HUES64 (cell line): Measurements from ENCODE around the gene ANKRD7. TPM values are rescaled to one million over a fixed set of nuclear protein-coding genes. Genes with fewer than 3 reads are reported as not detected.

Experiments
- H3K27ac ChIP-seq: 2 replicates; pipeline ENCODE4 v1.7.0; 2013; ENCODE audit warnings: low read depth, low read length, inconsistent platforms
- H3K27me3 ChIP-seq: 2 replicates; pipeline ENCODE4 v1.6.1; 2013; ENCODE audit warnings: mild to moderate bottlenecking, low read length; ENCODE audit not compliant: insufficient read depth
- H3K36me3 ChIP-seq: 2 replicates; pipeline ENCODE4 v1.6.1; 2013; ENCODE audit warnings: mild to moderate bottlenecking, low read length; ENCODE audit not compliant: insufficient read depth
- H3K4me1 ChIP-seq: 2 replicates; pipeline ENCODE4 v1.6.1; 2013; ENCODE audit warnings: mild to moderate bottlenecking, low read length, moderate library complexity; ENCODE audit not compliant: insufficient read depth
- H3K4me3 ChIP-seq: 2 replicates; pipeline ENCODE4 v1.5.1; 2013; ENCODE audit warnings: mild to moderate bottlenecking, low read length, moderate library complexity
- H3K9ac ChIP-seq: 2 replicates; pipeline ENCODE4 v1.6.1; 2013; ENCODE audit warnings: mild to moderate bottlenecking, low read depth, low read length
- H3K9me3 ChIP-seq: 2 replicates; pipeline ENCODE4 v1.6.1; 2013; ENCODE audit warnings: low read depth, low read length; ENCODE audit not compliant: insufficient read depth
- WGBS: fragments of 150-250, 120-280 bp; methylation state at CpG from one replicate; pipeline ENCODE4 v1.1.7; 2013; ENCODE audit warnings: missing lambda C conversion rate; 5-methylcytosine and 5-hydroxymethylcytosine counted together
- polyA plus RNA-seq, 2 experiments: library from polyadenylated mRNA; stranded (reverse); fragments of 50-300 nt; gene quantifications; one replicate each; pipeline ENCODE4 v1.2.3, GENCODE V29; 2013

ANKRD7 gene, protein sequence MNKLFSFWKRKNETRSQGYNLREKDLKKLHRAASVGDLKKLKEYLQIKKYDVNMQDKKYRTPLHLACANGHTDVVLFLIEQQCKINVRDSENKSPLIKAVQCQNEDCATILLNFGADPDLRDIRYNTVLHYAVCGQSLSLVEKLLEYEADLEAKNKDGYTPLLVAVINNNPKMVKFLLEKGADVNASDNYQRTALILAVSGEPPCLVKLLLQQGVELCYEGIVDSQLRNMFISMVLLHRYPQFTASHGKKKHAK
- polyA plus RNA-seq (2013, experiment 1 of 2) = not detected
- not detected for polyA plus RNA-seq (2013, experiment 2 of 2)

- H3K27ac ChIP-seq = no peak within 1 kb of the TSS
- no peaks in the 10 kb centered on the region for H3K36me3 ChIP-seq
- H3K9ac ChIP-seq = no peak within 1 kb of the TSS
- 97% methylated on average over 18 of the region's 18 CpGs for WGBS
- H3K9me3 ChIP-seq = no peaks in the 10 kb centered on the region
- no peak within 1 kb of the TSS for H3K4me3 ChIP-seq
- H3K4me1 ChIP-seq = no peaks in the 10 kb centered on the region
- no peaks in the 10 kb centered on the region for H3K27me3 ChIP-seq
Measured at GRCh38 chr7:118224521-118224920, at the start of gene ANKRD7. Gene ANKRD7 (plus strand): TSS chr7:118224704. CDS start chr7:118224831, 127 bp downstream.

DNA sequence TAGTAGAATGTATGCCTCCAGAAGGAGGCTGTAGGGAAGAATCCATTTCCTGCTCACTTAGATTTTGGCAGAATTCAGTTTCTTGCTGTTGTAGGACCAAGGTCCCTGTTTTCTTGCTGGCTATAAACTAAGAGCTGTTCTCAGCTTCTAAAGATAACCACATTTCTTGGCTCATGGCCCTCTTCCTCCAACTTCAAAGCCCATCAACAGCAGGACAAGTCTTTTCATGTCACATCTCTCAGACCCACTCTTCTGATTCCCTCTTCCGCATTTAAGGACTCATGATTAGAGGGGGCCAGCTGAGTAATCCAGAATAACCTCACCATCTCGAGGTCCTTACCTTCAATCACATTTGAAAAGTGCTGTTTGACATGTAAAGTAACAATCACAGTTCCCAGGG lies 48.8 kb upstream of the ANKRD7 start:
- 69% methylated on average over 2 of the region's 2 CpGs for WGBS
- Histone ChIP-seq H3K9ac (no peak overlapping the region), H3K4me3 (no peak overlapping the region), H3K27me3 (no peaks in the 10 kb centered on the region), H3K9me3 (no peaks in the 10 kb centered on the region), H3K36me3 (no peaks in the 10 kb centered on the region), H3K4me1 (no peaks in the 10 kb centered on the region), H3K27ac (no peak overlapping the region)

DNA sequence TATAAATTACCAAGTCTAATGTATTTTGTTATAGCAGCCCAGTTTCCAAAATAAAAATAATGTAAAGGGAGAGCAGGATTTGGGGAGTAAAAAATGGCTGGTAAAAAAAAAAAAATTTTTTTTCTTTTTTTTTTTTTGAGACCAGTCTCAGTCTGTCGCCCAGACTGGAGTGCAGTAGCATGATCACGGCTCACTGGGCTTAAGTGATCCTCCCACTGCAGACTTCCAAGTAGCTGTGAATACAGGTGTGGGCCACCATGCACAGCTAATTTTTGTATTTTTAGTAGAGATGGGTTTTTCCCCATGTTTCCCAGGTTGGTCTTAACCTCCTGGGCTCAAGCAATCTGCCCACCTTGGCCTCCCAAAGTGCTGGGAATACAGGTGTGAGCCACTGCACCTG lies 45.3 kb upstream of the ANKRD7 start:
- Histone ChIP-seq H3K9me3 (no peaks in the 10 kb centered on the region), H3K27me3 (no peaks in the 10 kb centered on the region), H3K36me3 (no peaks in the 10 kb centered on the region), H3K27ac (no peak overlapping the region), H3K4me3 (no peak overlapping the region), H3K9ac (no peak overlapping the region), H3K4me1 (peaks cover 4% of the 10 kb centered on the region; the same call in 1 of the 2 replicates)
- 94% methylated on average over 2 of the region's 2 CpGs for WGBS

DNA sequence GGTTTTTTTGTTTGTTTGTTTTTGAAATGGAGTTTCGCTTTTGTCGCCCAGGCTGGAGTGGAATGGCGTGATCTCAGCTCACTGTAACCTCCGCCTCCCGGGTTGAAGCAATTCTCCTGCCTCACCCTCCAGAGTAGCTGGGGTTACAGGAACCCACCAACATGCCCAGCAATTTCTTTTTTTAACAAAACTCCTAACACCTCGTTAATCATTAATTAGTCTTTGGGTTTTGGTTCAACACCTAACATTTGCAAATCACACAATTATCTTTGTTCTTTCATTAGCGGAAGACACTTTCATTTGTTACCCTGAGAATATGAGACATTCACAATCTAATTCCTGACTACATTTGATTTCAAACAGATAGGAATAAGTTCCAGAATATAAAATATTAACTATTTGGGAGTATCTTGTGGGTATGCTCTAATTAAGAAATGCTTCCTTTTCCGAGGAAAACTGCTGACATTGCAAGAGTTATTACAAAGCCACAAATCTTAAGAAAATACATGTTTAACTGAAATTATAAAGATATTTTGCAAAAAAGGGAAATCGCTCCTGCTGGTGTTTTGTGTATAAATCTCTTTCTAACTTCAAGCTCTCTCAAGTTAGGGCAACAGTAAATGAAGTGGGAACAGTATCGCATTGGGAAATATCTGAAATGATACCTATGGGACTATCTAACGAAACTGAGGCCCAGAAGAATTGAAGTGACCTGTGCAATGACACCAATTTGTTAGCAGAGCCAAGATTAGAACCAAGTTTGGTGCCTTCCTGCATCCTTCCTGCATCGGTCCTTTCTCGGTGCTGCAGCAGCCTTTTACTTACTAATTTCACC lies 41.7 kb upstream of the ANKRD7 start:
- Histone ChIP-seq H3K4me1 (peaks cover 9% of the 10 kb centered on the region; the same call in 1 of the 2 replicates), H3K9me3 (no peaks in the 10 kb centered on the region), H3K27ac (peak overlapping the region; percentile 86), H3K27me3 (no peaks in the 10 kb centered on the region), H3K36me3 (peaks cover 27% of the 10 kb centered on the region), H3K9ac (peak overlapping the region; percentile 97), H3K4me3 (peak overlapping the region; percentile 82)
- 83% methylated on average over 12 of the region's 13 CpGs for WGBS

DNA sequence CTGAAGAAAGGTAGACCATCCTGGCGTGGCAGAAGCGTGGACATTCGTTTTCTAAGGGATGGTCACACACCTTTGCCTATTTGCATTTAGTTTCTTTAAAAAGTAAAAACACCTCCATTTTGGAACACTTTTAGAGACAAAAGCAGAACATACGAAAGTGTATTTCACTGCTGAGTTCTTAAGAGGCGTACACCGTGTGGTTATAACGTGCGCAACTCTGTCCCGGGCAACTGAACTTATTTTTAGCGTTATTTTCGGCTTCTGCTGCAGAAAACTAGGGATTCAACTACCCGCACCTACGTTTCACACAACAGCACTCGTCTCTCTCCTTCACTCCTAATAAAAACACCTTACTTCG lies 41.1 kb upstream of the ANKRD7 start:
- Histone ChIP-seq H3K4me3 (peak overlapping the region; percentile 82), H3K9ac (peak overlapping the region; percentile 97), H3K27me3 (no peaks in the 10 kb centered on the region), H3K27ac (peak overlapping the region; percentile 86), H3K36me3 (peaks cover 33% of the 10 kb centered on the region), H3K9me3 (no peaks in the 10 kb centered on the region), H3K4me1 (peaks cover 9% of the 10 kb centered on the region; the same call in 1 of the 2 replicates)
- WGBS = 5% methylated on average over 15 of the region's 15 CpGs

DNA sequence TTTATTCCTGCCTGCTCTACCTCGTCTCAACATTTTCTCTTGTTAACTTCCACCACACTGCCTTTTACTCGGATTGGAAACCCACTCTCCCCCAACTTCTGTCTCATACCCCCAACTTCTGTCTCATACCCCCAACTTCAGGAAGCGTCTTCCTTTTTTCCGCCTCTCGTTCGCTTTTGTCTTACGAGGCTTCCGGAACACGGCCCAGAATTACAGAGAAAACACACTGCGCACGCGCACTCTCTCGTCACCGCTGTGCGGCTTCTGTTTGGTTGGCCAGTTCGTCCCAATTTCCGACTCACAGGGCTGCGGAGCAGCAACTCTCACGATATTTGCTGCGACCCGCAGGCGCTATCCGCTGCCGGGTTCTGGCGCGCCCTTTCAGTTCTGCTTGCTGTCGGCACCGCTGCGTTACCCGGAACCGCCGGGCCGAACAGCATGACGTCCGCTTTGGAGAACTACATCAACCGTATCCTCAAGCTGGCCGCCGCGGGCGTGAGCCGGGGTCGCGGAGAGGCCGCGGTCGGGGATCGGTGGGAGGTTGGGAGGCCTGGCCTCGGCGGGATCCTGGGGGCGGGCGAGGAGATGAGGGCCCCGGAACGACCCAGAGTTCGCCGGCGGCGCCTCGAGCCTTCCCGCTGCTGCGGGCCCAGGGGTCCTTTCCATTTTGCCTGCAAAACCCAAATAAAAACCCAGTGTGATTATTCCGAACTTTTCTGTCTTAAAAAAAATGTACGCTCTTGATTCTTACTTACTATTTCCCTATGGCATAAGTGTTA lies 40.5 kb upstream of the ANKRD7 start, which contains the start of gene LSM8:
Gene LSM8 (plus strand): TSS at position 379 of the 779 bp plus-strand sequence. CDS start 60 bp downstream, at position 439.
- peak within 1 kb of the TSS; percentile 86 for H3K27ac ChIP-seq
- H3K27me3 ChIP-seq = no peaks in the 10 kb centered on the region
- H3K9me3 ChIP-seq = no peaks in the 10 kb centered on the region
- WGBS = under 1% methylated on average over 61 of the region's 62 CpGs
- H3K4me3 ChIP-seq = peak within 1 kb of the TSS; percentile 82
- H3K9ac ChIP-seq = peak within 1 kb of the TSS; percentile 97
- peaks cover 9% of the 10 kb centered on the region; the same call in 1 of the 2 replicates for H3K4me1 ChIP-seq
- H3K36me3 ChIP-seq = peaks cover 39% of the 10 kb centered on the region

DNA sequence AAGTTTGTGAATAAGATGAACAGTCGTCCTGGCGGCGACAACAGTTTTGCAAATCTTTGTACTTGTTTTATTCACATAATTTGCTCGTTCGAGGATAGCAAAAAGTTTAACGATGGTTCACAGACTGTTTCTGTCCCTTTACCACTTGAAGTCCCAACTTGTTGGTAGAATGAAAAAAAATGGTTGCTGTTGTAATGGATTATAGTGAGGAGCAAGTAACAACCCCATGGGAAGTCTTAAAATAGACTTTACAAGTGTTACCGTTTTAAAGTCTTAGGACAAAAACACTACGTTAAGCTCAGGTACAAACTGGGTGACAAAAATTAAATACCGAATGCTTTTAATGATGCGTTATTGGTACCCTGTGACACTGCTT lies 40.0 kb upstream of the ANKRD7 start:
- Histone ChIP-seq H3K27ac (peak overlapping the region; percentile 86), H3K4me3 (peak overlapping the region; percentile 82), H3K9me3 (no peaks in the 10 kb centered on the region), H3K4me1 (peaks cover 9% of the 10 kb centered on the region; the same call in 1 of the 2 replicates), H3K36me3 (peaks cover 44% of the 10 kb centered on the region), H3K27me3 (no peaks in the 10 kb centered on the region), H3K9ac (peak overlapping the region; percentile 97)
- 10% methylated on average over 10 of the region's 10 CpGs for WGBS

GRCh38 chr7:118185163-118185860 lies 39.2 kb upstream of the ANKRD7 start:
- Histone ChIP-seq H3K27me3 (no peaks in the 10 kb centered on the region), H3K4me3 (peak overlapping the region; percentile 82), H3K36me3 (peaks cover 52% of the 10 kb centered on the region), H3K9me3 (no peaks in the 10 kb centered on the region), H3K4me1 (peaks cover 9% of the 10 kb centered on the region; the same call in 1 of the 2 replicates), H3K27ac (no peak overlapping the region), H3K9ac (peak overlapping the region; percentile 97; the same call in 1 of the 2 replicates)
- 87% methylated on average over 4 of the region's 6 CpGs for WGBS

GRCh38 chr7:118186501-118186900 lies 38.0 kb upstream of the ANKRD7 start:
- Histone ChIP-seq H3K36me3 (peaks cover 63% of the 10 kb centered on the region), H3K27ac (no peak overlapping the region), H3K9me3 (no peaks in the 10 kb centered on the region), H3K27me3 (no peaks in the 10 kb centered on the region), H3K4me3 (no peak overlapping the region), H3K4me1 (peaks cover 9% of the 10 kb centered on the region; the same call in 1 of the 2 replicates), H3K9ac (no peak overlapping the region)

DNA sequence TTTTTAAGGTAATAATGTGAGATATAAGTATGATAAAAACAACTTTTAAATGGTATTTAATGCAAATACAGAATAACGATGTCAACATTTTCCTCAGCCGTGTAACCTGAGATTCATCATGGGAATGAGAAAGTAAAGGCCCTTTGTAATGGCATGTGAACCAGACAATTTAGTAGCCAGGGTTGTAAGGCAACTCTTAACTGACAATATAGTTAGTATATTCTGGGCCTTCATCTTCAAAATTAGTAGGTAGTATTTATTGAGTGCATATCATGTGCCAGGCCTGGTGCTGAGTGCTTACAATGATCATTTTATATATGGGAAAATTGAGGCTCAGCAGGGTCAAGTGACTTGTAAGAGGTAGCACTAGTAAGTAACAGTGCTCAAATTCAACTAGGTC lies 29.9 kb upstream of the ANKRD7 start:
- Histone ChIP-seq H3K9ac (no peak overlapping the region), H3K27ac (no peak overlapping the region), H3K4me3 (no peak overlapping the region), H3K4me1 (no peaks in the 10 kb centered on the region), H3K36me3 (peaks cover 41% of the 10 kb centered on the region), H3K27me3 (no peaks in the 10 kb centered on the region), H3K9me3 (no peaks in the 10 kb centered on the region)
- 95% methylated on average over 2 of the region's 2 CpGs for WGBS
